ENCODE data around the gene MYBPC2. TPM values are rescaled to one million over a fixed set of nuclear protein-coding genes. Genes with fewer than 3 reads are reported as not detected.
A peak's percentile ranks its signal among the peaks of the same experiment; 100 is the strongest.

Gene MYBPC2
- total RNA-seq, 1 donor = not detected

GRCh38 chr19:50420808-50421207 is 11.9 kb upstream of the MYBPC2 start:
- no peaks in the 10 kb centered on the region for H3K79me2 ChIP-seq (ENCODE audit: insufficient read depth, low read length)
- H3K4me1 ChIP-seq (ENCODE audit: insufficient read depth, low read length) = no peaks in the 10 kb centered on the region
- H3K36me3 ChIP-seq (ENCODE audit: insufficient read depth, low read length) = no peaks in the 10 kb centered on the region
- no peaks in the 10 kb centered on the region for H4K20me1 ChIP-seq (ENCODE audit: insufficient read depth, low read length)
- no peak overlapping the region for H2AFZ ChIP-seq (ENCODE audit: low read length)
- no peak for DNase-seq (ENCODE audit: insufficient read length, low spot score, missing footprints)
- TF ChIP-seq CTCF (IDR thresholded peaks at IDR 0.05; ENCODE audit: extremely low read depth, low read depth, low read length) = no peak
- H3K4me3 ChIP-seq (ENCODE audit: insufficient read depth, low read length) = no peak overlapping the region
- peaks cover 10% of the 10 kb centered on the region for H3K27me3 ChIP-seq (ENCODE audit: insufficient read depth, low read length)
- no peaks in the 10 kb centered on the region for H3K9me3 ChIP-seq (ENCODE audit: low read depth, low read length)
- no peak overlapping the region for H3K4me2 ChIP-seq (ENCODE audit: insufficient read depth, low read length)
- H3K27ac ChIP-seq (ENCODE audit: low read depth, low read length) = no peak overlapping the region

GRCh38 chr19:50422397-50423278 is 10.1 kb upstream of the MYBPC2 start:
- no peak for TF ChIP-seq CTCF (IDR thresholded peaks at IDR 0.05; ENCODE audit: extremely low read depth, low read depth, low read length)
- no peaks in the 10 kb centered on the region for H3K4me1 ChIP-seq (ENCODE audit: insufficient read depth, low read length)
- no peak for DNase-seq (ENCODE audit: insufficient read length, low spot score, missing footprints)
- H4K20me1 ChIP-seq (ENCODE audit: insufficient read depth, low read length) = no peaks in the 10 kb centered on the region
- H2AFZ ChIP-seq (ENCODE audit: low read length) = no peak overlapping the region
- H3K4me2 ChIP-seq (ENCODE audit: insufficient read depth, low read length) = no peak overlapping the region
- H3K27me3 ChIP-seq (ENCODE audit: insufficient read depth, low read length) = peaks cover 10% of the 10 kb centered on the region
- H3K4me3 ChIP-seq (ENCODE audit: insufficient read depth, low read length) = no peak overlapping the region
- no peaks in the 10 kb centered on the region for H3K9me3 ChIP-seq (ENCODE audit: low read depth, low read length)
- no peak overlapping the region for H3K27ac ChIP-seq (ENCODE audit: low read depth, low read length)
- no peaks in the 10 kb centered on the region for H3K36me3 ChIP-seq (ENCODE audit: insufficient read depth, low read length)
- no peaks in the 10 kb centered on the region for H3K79me2 ChIP-seq (ENCODE audit: insufficient read depth, low read length)

GRCh38 chr19:50423279-50424113 is 9.2 kb upstream of the MYBPC2 start:
- no peak overlapping the region for H3K4me2 ChIP-seq (ENCODE audit: insufficient read depth, low read length)
- no peak overlapping the region for H3K4me3 ChIP-seq (ENCODE audit: insufficient read depth, low read length)
- peaks cover 15% of the 10 kb centered on the region for H3K27me3 ChIP-seq (ENCODE audit: insufficient read depth, low read length)
- H3K4me1 ChIP-seq (ENCODE audit: insufficient read depth, low read length) = no peaks in the 10 kb centered on the region
- no peak for DNase-seq (ENCODE audit: insufficient read length, low spot score, missing footprints)
- no peaks in the 10 kb centered on the region for H3K36me3 ChIP-seq (ENCODE audit: insufficient read depth, low read length)
- no peak overlapping the region for H3K27ac ChIP-seq (ENCODE audit: low read depth, low read length)
- H3K79me2 ChIP-seq (ENCODE audit: insufficient read depth, low read length) = no peaks in the 10 kb centered on the region
- no peak for TF ChIP-seq CTCF (IDR thresholded peaks at IDR 0.05; ENCODE audit: extremely low read depth, low read depth, low read length)
- no peaks in the 10 kb centered on the region for H4K20me1 ChIP-seq (ENCODE audit: insufficient read depth, low read length)
- no peak overlapping the region for H2AFZ ChIP-seq (ENCODE audit: low read length)
- H3K9me3 ChIP-seq (ENCODE audit: low read depth, low read length) = no peaks in the 10 kb centered on the region

GRCh38 chr19:50425581-50425980 is 7.1 kb upstream of the MYBPC2 start:
- Histone ChIP-seq H3K27me3 (ENCODE audit: insufficient read depth, low read length) (peaks cover 8% of the 10 kb centered on the region), H3K79me2 (ENCODE audit: insufficient read depth, low read length) (no peaks in the 10 kb centered on the region), H3K36me3 (ENCODE audit: insufficient read depth, low read length) (no peaks in the 10 kb centered on the region), H4K20me1 (ENCODE audit: insufficient read depth, low read length) (no peaks in the 10 kb centered on the region), H3K27ac (ENCODE audit: low read depth, low read length) (no peak overlapping the region), H3K4me3 (ENCODE audit: insufficient read depth, low read length) (no peak overlapping the region), H3K4me1 (ENCODE audit: insufficient read depth, low read length) (no peaks in the 10 kb centered on the region), H3K9me3 (ENCODE audit: low read depth, low read length) (no peaks in the 10 kb centered on the region), H2AFZ (ENCODE audit: low read length) (no peak overlapping the region), H3K4me2 (ENCODE audit: insufficient read depth, low read length) (no peak overlapping the region)
- TF ChIP-seq CTCF (IDR thresholded peaks at IDR 0.05; ENCODE audit: extremely low read depth, low read depth, low read length) = no peak
- DNase-seq (ENCODE audit: insufficient read length, low spot score, missing footprints) = peak; percentile 67

All from osteoblast (primary cell).